A549 treated with ZK216348 at 1 μM for 4 hours (cell line): ENCODE results near the gene TRAPPC10. TPM values are rescaled to one million over a fixed set of nuclear protein-coding genes. Genes with fewer than 3 reads are reported as not detected.

Experiments used
- total RNA-seq: library from RNA; stranded (reverse); fragments of 200-300 nt; extraction: Qiagen RNA extraction; gene quantifications from 5 replicates; pipeline ENCODE4 v1.2.3, GENCODE V29; 2022; ENCODE audit warnings: low read depth

The TRAPPC10 gene
- total RNA-seq, result 16.1 to 20.6 TPM (median 18.2 TPM) in 5 replicates

GRCh38 chr21:44011579-44012473 is at the start of gene TRAPPC10:
TSS of gene TRAPPC10 (plus strand) at chr21:44012309. CDS start at chr21:44012494, 185 bp downstream.

GRCh38 chr21:44107026-44107501 is 95.0 kb downstream of the TRAPPC10 start, which contains the start of gene PWP2:
TSS of gene PWP2 (plus strand) at chr21:44107399. CDS start at chr21:44107417, 18 bp downstream.

Other genes with a start within 250 kb of the TRAPPC10 start
- gene CSTB, start 236.0 kb upstream of the TRAPPC10 start, total RNA-seq, result 90.1 to 97.8 TPM (median 95.7 TPM) in 5 replicates
- gene RRP1, start 222.7 kb upstream of the TRAPPC10 start, total RNA-seq, result 31.4 to 38.7 TPM (median 33.6 TPM) in 5 replicates
- gene AGPAT3, start 147.1 kb upstream of the TRAPPC10 start, total RNA-seq, result 13.8 to 25.8 TPM (median 24.2 TPM) in 5 replicates
- 1.2 to 3.7 TPM (median 2.2 TPM) in 5 replicates for gene PWP2, start 95.1 kb downstream of the TRAPPC10 start, total RNA-seq
- gene GATD3, start 121.4 kb downstream of the TRAPPC10 start, total RNA-seq, result 1.2 to 5.5 TPM (median 3.3 TPM) in 5 replicates
- 2.0 to 3.6 TPM (median 3.2 TPM) in 5 replicates for gene ICOSLG, start 228.6 kb downstream of the TRAPPC10 start, total RNA-seq
- not detected in 5 replicates for gene DNMT3L, start 249.6 kb downstream of the TRAPPC10 start, total RNA-seq